ENCODE results near the gene BRME1. TPM values are rescaled to one million over a fixed set of nuclear protein-coding genes. Genes with fewer than 3 reads are reported as not detected.

BRME1 gene
- total RNA-seq, 2 donors from 2014 or later = 0.82 to 1.7 TPM

- Mint-ChIP-seq H3K27me3 (no peaks in the 10 kb centered on the region), H3K4me1 (peaks cover 2% of the 10 kb centered on the region), H3K27ac (no peak overlapping the region), H3K4me3 (no peak overlapping the region), H3K36me3 (ENCODE audit: low read depth) (peaks cover 4% of the 10 kb centered on the region)
- no peak for DNase-seq
- ATAC-seq = no peak
- no peaks in the 10 kb centered on the region for H3K9me3 ChIP-seq (ENCODE audit: control insufficient read depth, low read length, poor library complexity, severe bottlenecking)
Observed at GRCh38 chr19:13918726-13919411, 13.0 kb upstream of the BRME1 start.

GRCh38 chr19:13917888-13918406 lies 12.0 kb upstream of the BRME1 start:
- no peak overlapping the region for H3K4me3 Mint-ChIP-seq
- peaks cover 4% of the 10 kb centered on the region for H3K36me3 Mint-ChIP-seq (ENCODE audit: low read depth)
- no peak for ATAC-seq
- no peak for DNase-seq
- no peaks in the 10 kb centered on the region for H3K27me3 Mint-ChIP-seq
- H3K9me3 ChIP-seq (ENCODE audit: control insufficient read depth, low read length, poor library complexity, severe bottlenecking) = no peaks in the 10 kb centered on the region
- H3K27ac Mint-ChIP-seq = no peak overlapping the region
- H3K4me1 Mint-ChIP-seq = peaks cover 2% of the 10 kb centered on the region

- Mint-ChIP-seq H3K27me3 (no peaks in the 10 kb centered on the region), H3K27ac (no peak overlapping the region), H3K36me3 (ENCODE audit: low read depth) (no peaks in the 10 kb centered on the region), H3K4me1 (no peaks in the 10 kb centered on the region), H3K4me3 (no peak overlapping the region)
- H3K9me3 ChIP-seq (ENCODE audit: control insufficient read depth, low read length, poor library complexity, severe bottlenecking) = no peaks in the 10 kb centered on the region
- ATAC-seq (no peak), DNase-seq (no peak)
Observed at GRCh38 chr19:13914777-13915176, 8.9 kb upstream of the BRME1 start.

GRCh38 chr19:13913352-13913751 lies 7.4 kb upstream of the BRME1 start:
- DNase-seq (no peak), ATAC-seq (no peak)
- H3K27ac Mint-ChIP-seq = no peak overlapping the region
- H3K4me1 Mint-ChIP-seq = no peaks in the 10 kb centered on the region
- no peaks in the 10 kb centered on the region for H3K9me3 ChIP-seq (ENCODE audit: control insufficient read depth, low read length, poor library complexity, severe bottlenecking)
- H3K4me3 Mint-ChIP-seq = no peak overlapping the region
- H3K36me3 Mint-ChIP-seq (ENCODE audit: low read depth) = no peaks in the 10 kb centered on the region
- H3K27me3 Mint-ChIP-seq = no peaks in the 10 kb centered on the region

GRCh38 chr19:13909430-13909829 lies 3.5 kb upstream of the BRME1 start:
- ATAC-seq (no peak), DNase-seq (no peak)
- Mint-ChIP-seq H3K27ac (no peak overlapping the region), H3K4me1 (peaks cover 10% of the 10 kb centered on the region), H3K4me3 (no peak overlapping the region), H3K27me3 (no peaks in the 10 kb centered on the region), H3K36me3 (ENCODE audit: low read depth) (no peaks in the 10 kb centered on the region)
- H3K9me3 ChIP-seq (ENCODE audit: control insufficient read depth, low read length, poor library complexity, severe bottlenecking) = no peaks in the 10 kb centered on the region

GRCh38 chr19:13908674-13909073 lies 2.8 kb upstream of the BRME1 start:
- Mint-ChIP-seq H3K36me3 (ENCODE audit: low read depth) (no peaks in the 10 kb centered on the region), H3K27me3 (no peaks in the 10 kb centered on the region), H3K27ac (no peak overlapping the region), H3K4me1 (peaks cover 10% of the 10 kb centered on the region), H3K4me3 (no peak overlapping the region)
- no peak for ATAC-seq
- H3K9me3 ChIP-seq (ENCODE audit: control insufficient read depth, low read length, poor library complexity, severe bottlenecking) = no peaks in the 10 kb centered on the region
- no peak for DNase-seq

- no peaks in the 10 kb centered on the region for H3K9me3 ChIP-seq (ENCODE audit: control insufficient read depth, low read length, poor library complexity, severe bottlenecking)
- Mint-ChIP-seq H3K27ac (no peak overlapping the region), H3K36me3 (ENCODE audit: low read depth) (no peaks in the 10 kb centered on the region), H3K4me3 (peak overlapping the region; percentile 88), H3K27me3 (no peaks in the 10 kb centered on the region), H3K4me1 (peaks cover 10% of the 10 kb centered on the region)
- DNase-seq (no peak), ATAC-seq (no peak)
Observed at GRCh38 chr19:13906910-13907309, 993 bp upstream of the BRME1 start.

- DNase-seq = peak; percentile 14 to 36 (median 21)
- peak overlapping the region; percentile 88 for H3K4me3 Mint-ChIP-seq
- ATAC-seq = peak; percentile 49
- H3K27ac Mint-ChIP-seq = no peak overlapping the region
- H3K9me3 ChIP-seq (ENCODE audit: control insufficient read depth, low read length, poor library complexity, severe bottlenecking) = no peaks in the 10 kb centered on the region
- H3K36me3 Mint-ChIP-seq (ENCODE audit: low read depth) = no peaks in the 10 kb centered on the region
- H3K4me1 Mint-ChIP-seq = peaks cover 10% of the 10 kb centered on the region
- no peaks in the 10 kb centered on the region for H3K27me3 Mint-ChIP-seq
Observed at GRCh38 chr19:13906521-13906904, 596 bp upstream of the BRME1 start.

- no peak for ATAC-seq
- H3K4me3 Mint-ChIP-seq = no peak overlapping the region
- H3K4me1 Mint-ChIP-seq = peaks cover 10% of the 10 kb centered on the region
- no peak for DNase-seq
- H3K27me3 Mint-ChIP-seq = no peaks in the 10 kb centered on the region
- H3K9me3 ChIP-seq (ENCODE audit: control insufficient read depth, low read length, poor library complexity, severe bottlenecking) = no peaks in the 10 kb centered on the region
- no peaks in the 10 kb centered on the region for H3K36me3 Mint-ChIP-seq (ENCODE audit: low read depth)
- no peak overlapping the region for H3K27ac Mint-ChIP-seq
Observed at GRCh38 chr19:13902993-13903555, 2.8 kb downstream of the BRME1 start.

- H3K27ac Mint-ChIP-seq = no peak overlapping the region
- ATAC-seq = no peak
- no peaks in the 10 kb centered on the region for H3K9me3 ChIP-seq (ENCODE audit: control insufficient read depth, low read length, poor library complexity, severe bottlenecking)
Observed at GRCh38 chr19:13899912-13900584, 5.9 kb downstream of the BRME1 start.

GRCh38 chr19:13899393-13899792 lies 6.5 kb downstream of the BRME1 start:
- no peak overlapping the region for H3K27ac Mint-ChIP-seq
- no peaks in the 10 kb centered on the region for H3K9me3 ChIP-seq (ENCODE audit: control insufficient read depth, low read length, poor library complexity, severe bottlenecking)
- ATAC-seq = no peak
- H3K4me3 Mint-ChIP-seq = no peak overlapping the region
- no peaks in the 10 kb centered on the region for H3K27me3 Mint-ChIP-seq
- no peaks in the 10 kb centered on the region for H3K36me3 Mint-ChIP-seq (ENCODE audit: low read depth)
- no peak for DNase-seq
- H3K4me1 Mint-ChIP-seq = no peaks in the 10 kb centered on the region

More at GRCh38 chr19:13899912-13900584, 5.9 kb downstream of the BRME1 start:
- no peaks in the 10 kb centered on the region for H3K27me3 Mint-ChIP-seq
- H3K4me1 Mint-ChIP-seq = no peaks in the 10 kb centered on the region
- no peak overlapping the region for H3K4me3 Mint-ChIP-seq
- no peak for DNase-seq
- no peaks in the 10 kb centered on the region for H3K36me3 Mint-ChIP-seq (ENCODE audit: low read depth)

- Mint-ChIP-seq H3K4me3 (no peak overlapping the region), H3K4me1 (no peaks in the 10 kb centered on the region), H3K27me3 (no peaks in the 10 kb centered on the region), H3K36me3 (ENCODE audit: low read depth) (no peaks in the 10 kb centered on the region), H3K27ac (no peak overlapping the region)
- ATAC-seq = no peak
- DNase-seq = no peak
- no peaks in the 10 kb centered on the region for H3K9me3 ChIP-seq (ENCODE audit: control insufficient read depth, low read length, poor library complexity, severe bottlenecking)
Observed at GRCh38 chr19:13896227-13896626, 9.7 kb downstream of the BRME1 start.

- no peak for ATAC-seq
- Mint-ChIP-seq H3K36me3 (ENCODE audit: low read depth) (no peaks in the 10 kb centered on the region), H3K27me3 (no peaks in the 10 kb centered on the region), H3K4me1 (no peaks in the 10 kb centered on the region), H3K27ac (no peak overlapping the region), H3K4me3 (no peak overlapping the region)
- no peak for DNase-seq
- no peaks in the 10 kb centered on the region for H3K9me3 ChIP-seq (ENCODE audit: control insufficient read depth, low read length, poor library complexity, severe bottlenecking)
Observed at GRCh38 chr19:13894552-13894951, 11.4 kb downstream of the BRME1 start.

Measured in T-helper 17 cell (primary cell).